ENCODE data around the gene ATP1A2. TPM values are rescaled to one million over a fixed set of nuclear protein-coding genes. Genes with fewer than 3 reads are reported as not detected.

Gene ATP1A2
- total RNA-seq, 1 experiment from 2014 or later = 0.15 TPM

DNA sequence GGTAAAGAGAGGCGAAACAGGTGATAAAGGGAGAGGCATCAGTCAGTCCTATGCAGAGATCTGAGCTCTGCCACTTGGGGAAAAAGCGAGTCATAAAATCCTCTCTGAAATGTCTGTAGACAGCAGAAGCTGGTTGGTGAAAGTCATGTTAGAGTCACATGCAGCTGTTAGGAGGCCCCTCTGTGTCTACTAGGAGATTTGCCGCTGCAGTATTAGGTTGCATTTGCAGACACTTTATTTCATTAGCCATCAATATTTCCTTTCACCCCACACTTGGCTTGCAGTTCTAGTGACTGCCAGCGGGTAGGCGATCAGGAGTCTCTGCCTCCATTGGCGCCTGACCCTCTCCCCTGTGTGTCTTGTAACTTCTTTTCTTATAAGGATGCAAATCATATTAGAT is 52.0 kb downstream of the ATP1A2 start:
- in situ Hi-C loops (cut with HindIII; ENCODE audit: low pct_unique_long_range_greater_than_20kb, low sequenced_read_pairs) = no loop called here
- POLR2A ChIA-PET = no interaction called here
- ATAC-seq = no peak
- TF ChIP-seq, protein P1, sequence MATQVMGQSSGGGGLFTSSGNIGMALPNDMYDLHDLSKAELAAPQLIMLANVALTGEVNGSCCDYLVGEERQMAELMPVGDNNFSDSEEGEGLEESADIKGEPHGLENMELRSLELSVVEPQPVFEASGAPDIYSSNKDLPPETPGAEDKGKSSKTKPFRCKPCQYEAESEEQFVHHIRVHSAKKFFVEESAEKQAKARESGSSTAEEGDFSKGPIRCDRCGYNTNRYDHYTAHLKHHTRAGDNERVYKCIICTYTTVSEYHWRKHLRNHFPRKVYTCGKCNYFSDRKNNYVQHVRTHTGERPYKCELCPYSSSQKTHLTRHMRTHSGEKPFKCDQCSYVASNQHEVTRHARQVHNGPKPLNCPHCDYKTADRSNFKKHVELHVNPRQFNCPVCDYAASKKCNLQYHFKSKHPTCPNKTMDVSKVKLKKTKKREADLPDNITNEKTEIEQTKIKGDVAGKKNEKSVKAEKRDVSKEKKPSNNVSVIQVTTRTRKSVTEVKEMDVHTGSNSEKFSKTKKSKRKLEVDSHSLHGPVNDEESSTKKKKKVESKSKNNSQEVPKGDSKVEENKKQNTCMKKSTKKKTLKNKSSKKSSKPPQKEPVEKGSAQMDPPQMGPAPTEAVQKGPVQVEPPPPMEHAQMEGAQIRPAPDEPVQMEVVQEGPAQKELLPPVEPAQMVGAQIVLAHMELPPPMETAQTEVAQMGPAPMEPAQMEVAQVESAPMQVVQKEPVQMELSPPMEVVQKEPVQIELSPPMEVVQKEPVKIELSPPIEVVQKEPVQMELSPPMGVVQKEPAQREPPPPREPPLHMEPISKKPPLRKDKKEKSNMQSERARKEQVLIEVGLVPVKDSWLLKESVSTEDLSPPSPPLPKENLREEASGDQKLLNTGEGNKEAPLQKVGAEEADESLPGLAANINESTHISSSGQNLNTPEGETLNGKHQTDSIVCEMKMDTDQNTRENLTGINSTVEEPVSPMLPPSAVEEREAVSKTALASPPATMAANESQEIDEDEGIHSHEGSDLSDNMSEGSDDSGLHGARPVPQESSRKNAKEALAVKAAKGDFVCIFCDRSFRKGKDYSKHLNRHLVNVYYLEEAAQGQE (IDR thresholded peaks at IDR 0.05; ENCODE audit: insufficient read depth in 1 of 2, low read depth in 2 of 2, low read length in 1 of 2) = no peak
- TF ChIP-seq, protein P2, sequence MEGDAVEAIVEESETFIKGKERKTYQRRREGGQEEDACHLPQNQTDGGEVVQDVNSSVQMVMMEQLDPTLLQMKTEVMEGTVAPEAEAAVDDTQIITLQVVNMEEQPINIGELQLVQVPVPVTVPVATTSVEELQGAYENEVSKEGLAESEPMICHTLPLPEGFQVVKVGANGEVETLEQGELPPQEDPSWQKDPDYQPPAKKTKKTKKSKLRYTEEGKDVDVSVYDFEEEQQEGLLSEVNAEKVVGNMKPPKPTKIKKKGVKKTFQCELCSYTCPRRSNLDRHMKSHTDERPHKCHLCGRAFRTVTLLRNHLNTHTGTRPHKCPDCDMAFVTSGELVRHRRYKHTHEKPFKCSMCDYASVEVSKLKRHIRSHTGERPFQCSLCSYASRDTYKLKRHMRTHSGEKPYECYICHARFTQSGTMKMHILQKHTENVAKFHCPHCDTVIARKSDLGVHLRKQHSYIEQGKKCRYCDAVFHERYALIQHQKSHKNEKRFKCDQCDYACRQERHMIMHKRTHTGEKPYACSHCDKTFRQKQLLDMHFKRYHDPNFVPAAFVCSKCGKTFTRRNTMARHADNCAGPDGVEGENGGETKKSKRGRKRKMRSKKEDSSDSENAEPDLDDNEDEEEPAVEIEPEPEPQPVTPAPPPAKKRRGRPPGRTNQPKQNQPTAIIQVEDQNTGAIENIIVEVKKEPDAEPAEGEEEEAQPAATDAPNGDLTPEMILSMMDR (IDR thresholded peaks at IDR 0.05) = no peak; the same call in 1 of the 2 replicates
- TF ChIP-seq SIN3A (IDR thresholded peaks at IDR 0.05; ENCODE audit: borderline replicate concordance, insufficient read depth, low read depth, low read length) = no peak
- TF ChIP-seq POLR2AphosphoS5 (IDR thresholded peaks at IDR 0.05; ENCODE audit: low read depth, low read length) = no peak
- no peak for TF ChIP-seq TCF7L2 (IDR thresholded peaks at IDR 0.05; ENCODE audit: low read depth, low read length)
- no peak overlapping the region for H3K4me3 ChIP-seq (ENCODE audit: low read depth in 2 of 2, low read length in 2 of 2)
- H3K36me3 ChIP-seq (ENCODE audit: control insufficient read depth, insufficient read depth, low read length) = no peaks in the 10 kb centered on the region
- no peaks in the 10 kb centered on the region for H3K4me1 ChIP-seq (ENCODE audit: control insufficient read depth, insufficient read depth, low read length)
- no peak for DNase-seq (ENCODE audit: low read depth, low spot score)
- CTCF ChIA-PET = no interaction called here
- peaks cover 15% of the 10 kb centered on the region for H3K27me3 ChIP-seq (ENCODE audit: control insufficient read depth, insufficient read depth, low read length)
- H3K9me3 ChIP-seq (ENCODE audit: control insufficient read depth, insufficient read depth, low read depth, low read length) = no peaks in the 10 kb centered on the region
- no TSS peak for BruUV-seq (replicated peaks)
- no peak overlapping the region for H3K27ac ChIP-seq (ENCODE audit: low read length)
- intact Hi-C loops (cut with micrococcal nuclease; ENCODE audit: unreplicated experiment) = no loop called here

- CTCF ChIA-PET = no interaction called here
- in situ Hi-C loops (cut with HindIII; ENCODE audit: low pct_unique_long_range_greater_than_20kb, low sequenced_read_pairs) = no loop called here
These were observed 52.5 kb downstream of the ATP1A2 start for GRCh38 chr1:160168016-160168415.

More at GRCh38 chr1:160168016-160168415, 52.5 kb downstream of the ATP1A2 start:
- Histone ChIP-seq H3K4me3 (ENCODE audit: low read depth in 2 of 2, low read length in 2 of 2) (no peak overlapping the region), H3K27ac (ENCODE audit: low read length) (no peak overlapping the region), H3K4me1 (ENCODE audit: control insufficient read depth, insufficient read depth, low read length) (no peaks in the 10 kb centered on the region), H3K27me3 (ENCODE audit: control insufficient read depth, insufficient read depth, low read length) (peaks cover 15% of the 10 kb centered on the region), H3K36me3 (ENCODE audit: control insufficient read depth, insufficient read depth, low read length) (no peaks in the 10 kb centered on the region), H3K9me3 (ENCODE audit: control insufficient read depth, insufficient read depth, low read depth, low read length) (no peaks in the 10 kb centered on the region)
- POLR2A ChIA-PET = no interaction called here
- BruUV-seq (replicated peaks) = no TSS peak
- DNase-seq (ENCODE audit: low read depth, low spot score) (no peak), ATAC-seq (no peak)
- TF ChIP-seq, protein P1 (IDR thresholded peaks at IDR 0.05; ENCODE audit: insufficient read depth in 1 of 2, low read depth in 2 of 2, low read length in 1 of 2) = no peak
- no peak for TF ChIP-seq TCF7L2 (IDR thresholded peaks at IDR 0.05; ENCODE audit: low read depth, low read length)
- TF ChIP-seq, protein P2 (IDR thresholded peaks at IDR 0.05) = no peak
- TF ChIP-seq SIN3A (IDR thresholded peaks at IDR 0.05; ENCODE audit: borderline replicate concordance, insufficient read depth, low read depth, low read length) = no peak
- no peak for TF ChIP-seq POLR2AphosphoS5 (IDR thresholded peaks at IDR 0.05; ENCODE audit: low read depth, low read length)
- intact Hi-C loops (cut with micrococcal nuclease; ENCODE audit: unreplicated experiment) = no loop called here

All from Panc1 (cell line).